IMR-90 (cell line): ENCODE measurements around the gene PHC2. TPM values are rescaled to one million over a fixed set of nuclear protein-coding genes. Genes with fewer than 3 reads are reported as not detected.

Source experiments
- ATAC-seq: fragments of 200-7000 bp; cut with Tn5 transposase; 2 replicates; pipeline ENCODE4 v1.9.1; 2020; ENCODE audit warnings: low read depth, mild to moderate bottlenecking, moderate library complexity
- BruUV-seq: library from RNA; stranded (reverse); fragments of 400-500 nt; replicated peaks from 2 replicates; lab custom pipeline; 2021; lab: Mats Ljungman, UMichigan
- CTCF ChIA-PET: fragments of 300-600 bp; formaldehyde crosslinking; extraction: SDS; loops from one replicate; lab custom pipeline; 2021; ENCODE audit warnings: antibody characterized with exemption; lab: Yijun Ruan, JAX
- POLR2A ChIA-PET: fragments of 300-600 bp; sonication (Branson Sonifier 250); formaldehyde crosslinking; loops from one replicate; lab custom pipeline; 2022; ENCODE audit warnings: antibody characterized with exemption; ENCODE audit not compliant: unreplicated experiment; lab: Charles Lee
- DNase-seq: peaks from one replicate; pipeline ENCODE4 v3.0.0; 2013
- H2AFZ ChIP-seq: replicated peaks from 2 replicates; pipeline ENCODE3; 2013; ENCODE audit warnings: low read length, mild to moderate bottlenecking; ENCODE audit not compliant: poor library complexity
- H2AK5ac ChIP-seq: 2 replicates; pipeline ENCODE4 v1.6.1; 2013; ENCODE audit warnings: low read depth, low read length, inconsistent platforms
- H2AK9ac ChIP-seq: replicated peaks from 2 replicates; pipeline ENCODE3; 2013; ENCODE audit warnings: mild to moderate bottlenecking, low read depth, low read length, moderate library complexity; ENCODE audit not compliant: poor library complexity
- H2BK120ac ChIP-seq: 2 replicates; pipeline ENCODE4 v1.6.1; 2013; ENCODE audit warnings: low read depth, low read length, inconsistent platforms
- H2BK15ac ChIP-seq: 3 replicates; pipeline ENCODE4 v1.6.1; 2013; ENCODE audit warnings: low read depth, low read length, inconsistent platforms
- H2BK20ac ChIP-seq: 2 replicates; pipeline ENCODE4 v1.6.1; 2013; ENCODE audit warnings: low read depth, mild to moderate bottlenecking, inconsistent platforms, low read length, moderate library complexity
- H2BK5ac ChIP-seq: 2 replicates; pipeline ENCODE4 v1.6.1; 2013; ENCODE audit warnings: mild to moderate bottlenecking, low read depth, low read length, inconsistent platforms; ENCODE audit not compliant: poor library complexity, severe bottlenecking
- H3K14ac ChIP-seq: replicated peaks from 2 replicates; pipeline ENCODE4 v1.6.1; 2013; ENCODE audit warnings: low read depth, low read length, inconsistent platforms
- H3K18ac ChIP-seq: 2 replicates; pipeline ENCODE4 v1.6.1; 2013; ENCODE audit warnings: low read depth, low read length, control low read depth
- H3K23ac ChIP-seq: 2 replicates; pipeline ENCODE4 v1.6.1; 2013; ENCODE audit warnings: low read depth, low read length, inconsistent platforms
- H3K27ac ChIP-seq: 2 replicates; pipeline ENCODE4 v1.5.1; 2013; ENCODE audit warnings: mild to moderate bottlenecking, control low read depth, low read length; ENCODE audit not compliant: insufficient read depth
- H3K27me3 ChIP-seq: 2 replicates; pipeline ENCODE4 v1.6.1; 2013; ENCODE audit warnings: low read length; ENCODE audit not compliant: control insufficient read depth, insufficient read depth
- H3K36me3 ChIP-seq: 2 replicates; pipeline ENCODE4 v1.6.1; 2013; ENCODE audit warnings: low read length, mixed read lengths; ENCODE audit not compliant: control insufficient read depth, insufficient read depth
- H3K4ac ChIP-seq: 2 replicates; pipeline ENCODE4 v1.6.1; 2013; ENCODE audit warnings: low read depth, low read length, inconsistent platforms
- H3K4me1 ChIP-seq: 2 replicates; pipeline ENCODE4 v1.6.1; 2013; ENCODE audit warnings: low read length, mixed read lengths; ENCODE audit not compliant: control insufficient read depth, insufficient read depth
- H3K4me2 ChIP-seq: 2 replicates; pipeline ENCODE4 v1.6.1; 2013; ENCODE audit warnings: low read depth, mild to moderate bottlenecking, control low read depth, low read length, moderate library complexity
- H3K4me3 ChIP-seq: 2 replicates; pipeline ENCODE4 v1.5.1; 2013; ENCODE audit warnings: low read depth, mild to moderate bottlenecking, control low read depth, low read length, moderate library complexity; ENCODE audit not compliant: insufficient read depth
- H3K56ac ChIP-seq: 2 replicates; pipeline ENCODE4 v1.6.1; 2013; ENCODE audit warnings: low read length, inconsistent platforms; ENCODE audit not compliant: insufficient read depth; ENCODE audit errors: extremely low read depth
- H3K79me1 ChIP-seq, 2 experiments: 2 replicates each; pipeline ENCODE4 v1.6.1; 2013; ENCODE audit warnings: low read length in 2 of 2, inconsistent platforms in 1 of 2, low read depth in 1 of 2
- H3K9ac ChIP-seq: 2 replicates; pipeline ENCODE4 v1.6.1; 2013; ENCODE audit warnings: low read depth, low read length, control low read depth
- H3K9me1 ChIP-seq: 2 replicates; pipeline ENCODE4 v1.6.1; 2013; ENCODE audit warnings: low read length, inconsistent platforms; ENCODE audit not compliant: insufficient read depth
- H3K9me3 ChIP-seq: 2 replicates; pipeline ENCODE4 v1.6.1; 2013; ENCODE audit warnings: low read length; ENCODE audit not compliant: control insufficient read depth, insufficient read depth
- H4K20me1 ChIP-seq: 2 replicates; pipeline ENCODE4 v1.6.1; 2013; ENCODE audit warnings: low read length, inconsistent platforms; ENCODE audit not compliant: insufficient read depth
- H4K5ac ChIP-seq: 2 replicates; pipeline ENCODE4 v1.6.1; 2013; ENCODE audit warnings: mild to moderate bottlenecking, low read depth, low read length, control low read depth
- H4K8ac ChIP-seq, 2 experiments: 2 replicates each; pipeline ENCODE4 v1.6.1; 2013; ENCODE audit warnings: low read depth in 2 of 2, low read length in 2 of 2, control low read depth in 1 of 2, inconsistent platforms in 1 of 2
- H4K91ac ChIP-seq: 2 replicates; pipeline ENCODE4 v1.6.1; 2013; ENCODE audit warnings: low read depth, low read length, inconsistent platforms; ENCODE audit not compliant: insufficient read depth
- BHLHE40 ChIP-seq: fragments of 150-350 bp; IDR thresholded peaks from 2 replicates; pipeline ENCODE4 v1.6.1; 2016; ENCODE audit warnings: mild to moderate bottlenecking, low read depth, low read length
- CEBPB ChIP-seq: IDR thresholded peaks from 2 replicates; pipeline ENCODE4 v1.6.1; 2012; ENCODE audit warnings: low read depth, low read length, improper control_type of control experiment
- FOS ChIP-seq: fragments of 150-350 bp; IDR thresholded peaks from 2 replicates; pipeline ENCODE4 v1.6.1; 2016; ENCODE audit warnings: low read depth, low read length
- MAZ ChIP-seq: IDR thresholded peaks from 2 replicates; pipeline ENCODE4 v1.6.1; 2012; ENCODE audit warnings: low read depth, mild to moderate bottlenecking, low read length, improper control_type of control experiment, moderate library complexity, borderline replicate concordance
- MXI1 ChIP-seq: IDR thresholded peaks from 2 replicates; pipeline ENCODE4 v1.6.1; 2012; ENCODE audit warnings: low read depth, mild to moderate bottlenecking, low read length, moderate library complexity, borderline replicate concordance
- POLR2A ChIP-seq: IDR thresholded peaks from 2 replicates; pipeline ENCODE4 v1.6.1; 2012; ENCODE audit warnings: mild to moderate bottlenecking, low read depth, low read length
- RCOR1 ChIP-seq: IDR thresholded peaks from 2 replicates; pipeline ENCODE4 v1.6.1; 2012; ENCODE audit warnings: mild to moderate bottlenecking, low read length, improper control_type of control experiment; ENCODE audit not compliant: insufficient replicate concordance
- RFX5 ChIP-seq: IDR thresholded peaks from 2 replicates; pipeline ENCODE4 v1.8.0; 2012; ENCODE audit warnings: low read depth, mild to moderate bottlenecking, low read length, moderate library complexity
- SMC3 ChIP-seq: fragments of 150-350 bp; IDR thresholded peaks from 2 replicates; pipeline ENCODE4 v1.6.1; 2016; ENCODE audit warnings: low read depth, mild to moderate bottlenecking, antibody characterized with exemption, low read length, moderate library complexity
- WGBS, 2 experiments: methylation state at CpG; one replicate each; pipeline versions ENCODE4 v1.1.5 to v1.1.7; 2013; ENCODE audit warnings: missing lambda C conversion rate in 2 of 2; ENCODE audit not compliant: insufficient read length in 1 of 2; ENCODE audit errors: extremely low coverage in 2 of 2; 5-methylcytosine and 5-hydroxymethylcytosine counted together
- dilution Hi-C: fragments of 300-500 bp; cut with HindIII; formaldehyde crosslinking; loops from one replicate; pipeline ENCODE4 v1.14.3; 2018; ENCODE audit warnings: low sequenced_read_pairs; ENCODE audit not compliant: unreplicated experiment
- in situ Hi-C: fragments of 300-500 bp; cut with MboI; formaldehyde crosslinking; loops from 3 replicates; pipeline ENCODE4 v1.14.3; 2019; ENCODE audit warnings: low sequenced_read_pairs, inconsistent platforms, mixed read lengths
- intact Hi-C: fragments of 100-400 bp; cut with micrococcal nuclease; formaldehyde crosslinking; loops from 2 replicates; pipeline ENCODE4 v1.10.0; 2022
- polyA plus RNA-seq, 3 experiments: library from polyadenylated mRNA; depleted of rRNA; stranded (reverse); fragments of >200 nt; gene quantifications; 2 replicates each; pipeline ENCODE4 v1.2.3, GENCODE V29; 2012; ENCODE audit warnings: low replicate concordance in 1 of 3
- total RNA-seq: library from RNA; depleted of rRNA; stranded (reverse); fragments of >200 nt; gene quantifications from 2 replicates; pipeline ENCODE4 v1.2.3, GENCODE V29; 2012
- TF ChIP-seq, protein P1 (sequence below): fragments of 150-350 bp; IDR thresholded peaks from 2 replicates; pipeline ENCODE4 v1.6.1; 2016; ENCODE audit warnings: low read depth, mild to moderate bottlenecking, low read length, moderate library complexity, borderline replicate concordance
- TF ChIP-seq, protein P2 (sequence below): fragments of 150-350 bp; IDR thresholded peaks from 2 replicates; pipeline ENCODE4 v1.6.1; 2017; ENCODE audit warnings: mild to moderate bottlenecking, antibody characterized with exemption, low read length, low read depth

PHC2 gene
- total and polyA plus RNA-seq, 2 of the 4 experiments (the other 2 are of a cell fraction), result 46.4 to 98.1 TPM

DNA sequence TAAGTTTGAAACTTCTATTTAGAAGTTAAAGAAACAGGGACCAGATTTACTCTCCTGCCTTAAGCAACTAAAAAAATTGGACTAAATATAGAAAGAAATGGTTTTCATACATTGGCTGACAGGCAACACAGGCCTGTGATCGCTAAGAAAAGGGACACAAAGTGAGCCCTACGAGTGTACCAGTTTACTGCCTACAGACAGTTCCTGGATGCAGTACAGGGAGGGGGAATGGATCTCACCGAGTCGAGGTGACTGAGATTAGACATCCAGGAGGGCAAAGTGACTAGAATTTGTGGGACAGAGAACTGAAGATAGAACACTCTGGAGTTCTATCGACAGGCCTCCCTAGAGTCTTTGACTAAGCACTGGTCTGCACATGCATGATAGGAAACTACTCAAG lies 16.0 kb downstream of the PHC2 start:
- Histone ChIP-seq H3K14ac (no peak overlapping the region), H2BK15ac (no peak overlapping the region), H2AFZ (no peak overlapping the region), H3K9me1 (0 out of 2 replicates have a peak, but pooled peaks cover 4% of the 10 kb centered on the region), H2AK5ac (no peak overlapping the region), H3K27me3 (no peaks in the 10 kb centered on the region), H3K79me1 (peaks cover 6 to 10% of the 10 kb centered on the region in 2 experiments; a peak in 2 of 4 replicates), H2BK5ac (no peak overlapping the region), H4K20me1 (no peaks in the 10 kb centered on the region), H3K23ac (no peak overlapping the region), H4K8ac (no peak overlapping the region), H3K4ac (no peak overlapping the region), H3K56ac (no peak overlapping the region), H4K91ac (no peak overlapping the region), H3K9me3 (peaks cover 11% of the 10 kb centered on the region), H2BK120ac (no peak overlapping the region), H3K36me3 (no peaks in the 10 kb centered on the region), H4K5ac (no peak overlapping the region), H3K18ac (no peak overlapping the region), H3K4me1 (peaks cover 4% of the 10 kb centered on the region; the same call in 1 of the 2 replicates), H3K4me3 (no peak overlapping the region), H3K27ac (no peak overlapping the region), H3K4me2 (no peak overlapping the region), H2BK20ac (no peak overlapping the region), H3K9ac (no peak overlapping the region), H2AK9ac (no peak overlapping the region)
- in situ Hi-C loops (no loop called here), intact Hi-C loops (no loop called here), dilution Hi-C loops (no loop called here)
- ATAC-seq, result no peak
- no peak for DNase-seq
- ChIA-PET CTCF (no interaction called here), POLR2A (no interaction called here)
- TF ChIP-seq FOS, result no peak
- no peak for TF ChIP-seq CEBPB
- TF ChIP-seq, protein P1, sequence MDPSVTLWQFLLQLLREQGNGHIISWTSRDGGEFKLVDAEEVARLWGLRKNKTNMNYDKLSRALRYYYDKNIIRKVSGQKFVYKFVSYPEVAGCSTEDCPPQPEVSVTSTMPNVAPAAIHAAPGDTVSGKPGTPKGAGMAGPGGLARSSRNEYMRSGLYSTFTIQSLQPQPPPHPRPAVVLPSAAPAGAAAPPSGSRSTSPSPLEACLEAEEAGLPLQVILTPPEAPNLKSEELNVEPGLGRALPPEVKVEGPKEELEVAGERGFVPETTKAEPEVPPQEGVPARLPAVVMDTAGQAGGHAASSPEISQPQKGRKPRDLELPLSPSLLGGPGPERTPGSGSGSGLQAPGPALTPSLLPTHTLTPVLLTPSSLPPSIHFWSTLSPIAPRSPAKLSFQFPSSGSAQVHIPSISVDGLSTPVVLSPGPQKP, result no peak
- no peak for TF ChIP-seq MXI1
- no peak for TF ChIP-seq SMC3
- TF ChIP-seq, protein P2, sequence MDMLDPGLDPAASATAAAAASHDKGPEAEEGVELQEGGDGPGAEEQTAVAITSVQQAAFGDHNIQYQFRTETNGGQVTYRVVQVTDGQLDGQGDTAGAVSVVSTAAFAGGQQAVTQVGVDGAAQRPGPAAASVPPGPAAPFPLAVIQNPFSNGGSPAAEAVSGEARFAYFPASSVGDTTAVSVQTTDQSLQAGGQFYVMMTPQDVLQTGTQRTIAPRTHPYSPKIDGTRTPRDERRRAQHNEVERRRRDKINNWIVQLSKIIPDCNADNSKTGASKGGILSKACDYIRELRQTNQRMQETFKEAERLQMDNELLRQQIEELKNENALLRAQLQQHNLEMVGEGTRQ, result no peak
- TF ChIP-seq POLR2A, result no peak
- TF ChIP-seq BHLHE40, result no peak
- TF ChIP-seq MAZ, result no peak
- no peak for TF ChIP-seq RFX5
- no peak for TF ChIP-seq RCOR1
- no TSS peak for BruUV-seq
- 90% methylated on average over 4 of the region's 5 CpGs; no CpG with 5 or more reads in 1 of the 2 experiments for WGBS, 2 experiments
